K562 (cell line): ENCODE data around the gene GRIK1. TPM values are rescaled to one million over a fixed set of nuclear protein-coding genes. Genes with fewer than 3 reads are reported as not detected.

Source experiments
- AFF1 ChIP-seq, 2 experiments: fragments of 450-650 bp; IDR thresholded peaks; 2 replicates each; pipeline ENCODE4 v1.6.1; 2018; ENCODE audit warnings: mild to moderate bottlenecking in 2 of 2, low read depth in 1 of 2; ENCODE audit not compliant: partially characterized antibody in 2 of 2
- BRD9 ChIP-seq: fragments of 450-650 bp; IDR thresholded peaks from 2 replicates; pipeline ENCODE4 v1.6.1; 2018; ENCODE audit warnings: low read depth; ENCODE audit not compliant: partially characterized antibody
- CREB5 ChIP-seq: fragments of 250-450 bp; sonication (Bioruptor Pico); IDR thresholded peaks from 2 replicates; pipeline ENCODE4 v1.5.0; 2020; ENCODE audit warnings: mild to moderate bottlenecking
- CSDE1 ChIP-seq, 2 experiments: fragments of 450-650 bp; IDR thresholded peaks; 2 replicates each; pipeline ENCODE4 v1.6.1; 2016; ENCODE audit warnings: mild to moderate bottlenecking in 1 of 2
- CTBP1 ChIP-seq: fragments of 450-650 bp; IDR thresholded peaks from 2 replicates; pipeline ENCODE4 v1.6.1; 2016; ENCODE audit warnings: borderline replicate concordance
- ELF1 ChIP-seq: fragments of 200-800 bp; sonication (Bioruptor generic); IDR thresholded peaks from 2 replicates; pipeline ENCODE4 v1.6.1; 2016; ENCODE audit warnings: missing genetic modification characterization, missing compliant biosample characterization
- ELF2 ChIP-seq: fragments of 250-450 bp; sonication (Bioruptor Pico); IDR thresholded peaks from 2 replicates; pipeline ENCODE4 v1.5.0; 2021; ENCODE audit warnings: mild to moderate bottlenecking
- HMG20A ChIP-seq: fragments of 450-650 bp; formaldehyde crosslinking; conservative IDR thresholded peaks from 2 replicates; pipeline ENCODE4 v1.4.0; 2020; ENCODE audit warnings: mild to moderate bottlenecking, mixed read lengths
- HSF4 ChIP-seq: fragments of 250-450 bp; sonication (Bioruptor Pico); IDR thresholded peaks from 2 replicates; pipeline ENCODE4 v2.1.2; 2022; ENCODE audit warnings: mild to moderate bottlenecking, moderate library complexity, borderline replicate concordance
- IRF9 ChIP-seq: fragments of 450-650 bp; IDR thresholded peaks from 2 replicates; pipeline ENCODE4 v1.6.1; 2016; ENCODE audit warnings: missing biosample characterization, missing genetic modification characterization
- MCM2 ChIP-seq: fragments of 450-650 bp; IDR thresholded peaks from 2 replicates; pipeline ENCODE4 v1.6.1; 2017; ENCODE audit warnings: low read depth, mild to moderate bottlenecking
- NELFE ChIP-seq: IDR thresholded peaks from 2 replicates; pipeline ENCODE4 v1.6.1; 2011; ENCODE audit warnings: mild to moderate bottlenecking; ENCODE audit not compliant: insufficient read depth, insufficient read length
- NFYB ChIP-seq: IDR thresholded peaks from 2 replicates; pipeline ENCODE4 v1.6.1; 2011; ENCODE audit warnings: mild to moderate bottlenecking, moderate library complexity; ENCODE audit not compliant: insufficient read length; ENCODE audit errors: extremely low read depth
- NUFIP1 ChIP-seq: fragments of 450-650 bp; IDR thresholded peaks from 2 replicates; pipeline ENCODE4 v1.6.1; 2018; ENCODE audit not compliant: partially characterized antibody
- POLR3G ChIP-seq: IDR thresholded peaks from 2 replicates; pipeline ENCODE4 v1.6.1; 2011; ENCODE audit not compliant: insufficient read length, insufficient replicate concordance; ENCODE audit errors: extremely low read depth
- VEZF1 ChIP-seq: fragments of 200-800 bp; sonication (Bioruptor generic); IDR thresholded peaks from 2 replicates; pipeline ENCODE4 v1.6.1; 2017; ENCODE audit warnings: missing genetic modification characterization, missing compliant biosample characterization
- ZKSCAN1 ChIP-seq: fragments of 150-350 bp; IDR thresholded peaks from 2 replicates; pipeline ENCODE4 v1.6.1; 2016; ENCODE audit warnings: low read depth, low read length
- ZNF408 ChIP-seq: fragments of 250-450 bp; sonication (Bioruptor Pico); IDR thresholded peaks from 2 replicates; pipeline ENCODE4 v1.4.0; 2020; ENCODE audit warnings: low read depth, mild to moderate bottlenecking, moderate library complexity
- ZNF584 ChIP-seq: fragments of 200-800 bp; sonication (Bioruptor generic); IDR thresholded peaks from 2 replicates; pipeline ENCODE4 v1.6.1; 2016; ENCODE audit warnings: low read depth, mild to moderate bottlenecking, missing genetic modification characterization, missing compliant biosample characterization
- ZNF644 ChIP-seq: fragments of 200-800 bp; sonication (Bioruptor generic); IDR thresholded peaks from 2 replicates; pipeline ENCODE4 v1.6.1; 2016; ENCODE audit warnings: low read depth, missing genetic modification characterization, missing compliant biosample characterization
- polyA plus RNA-seq, 8 experiments: library from polyadenylated mRNA; depleted of rRNA in 4 of 8; stranded (reverse) in 5 of 8; unstranded in 3 of 8; fragments of >200 nt; fragmentation: Nextera tagmentation in 2 of 8; fragmentation: Illumina TruSeq in 1 of 8; extraction: Ambion mirVana in 2 of 8; extraction: Trizol in 1 of 8; gene quantifications; 2 replicates each; pipeline versions ENCODE4 v1.2.1 to v1.2.3, GENCODE V29; 2011 to 2014; ENCODE audit warnings: inconsistent platforms in 1 of 8, missing spikeins in 1 of 8
- total RNA-seq, 7 experiments: library from RNA; depleted of rRNA in 6 of 7; stranded (reverse); fragments of >200 nt in 6 of 7; fragmentation: Illumina TruSeq in 2 of 7; extraction: Trizol in 2 of 7; gene quantifications; 2 replicates each; pipeline versions ENCODE4 v1.2.1 to v1.2.3, GENCODE V29; 2011 to 2021; ENCODE audit warnings: low replicate concordance in 1 of 7

GRIK1 gene
- total and polyA plus RNA-seq, 9 of the 15 experiments (the other 6 are each of a cell fraction or from before 2014, with no cell fraction given), result 0.17 to 2.8 (median 0.53) TPM

GRCh38 chr21:29657240-29657989, 282.4 kb downstream of the GRIK1 start (continued):
- TF ChIP-seq IRF9 (tag) (no peak), ZNF408 (CRISPR knock-in tag) (no peak), MCM2 (no peak), ELF1 (tag) (0 out of 2 replicates have a peak, but pooled peaks have one; percentile 18), AFF1 (IDR thresholded peaks at IDR 0.05; ENCODE audit: low read depth in 1 of 2, partially characterized antibody in 2 of 2) (no peak), BRD9 (peak; percentile 77), VEZF1 (CRISPR knock-in tag) (0 out of 2 replicates have a peak, but pooled peaks have one; percentile 12), NFYB (no peak), ZNF584 (peak; percentile 17), CTBP1 (peak; percentile 59; the same call in 1 of the 2 replicates), HSF4 (peak; percentile 64; the same call in 1 of the 2 replicates), ZKSCAN1 (no peak), POLR3G (no peak), CSDE1 (IDR thresholded peaks at IDR 0.05) (0 out of 4 replicates have a peak, but pooled peaks of 1 of the 2 experiments have one; percentile 27), NELFE (no peak), CREB5 (CRISPR knock-in tag) (peak; percentile 78; the same call in 1 of the 2 replicates), ZNF644 (tag) (no peak), HMG20A (CRISPR knock-in tag) (no peak), NUFIP1 (no peak), ELF2 (CRISPR knock-in tag) (peak; percentile 53; the same call in 1 of the 2 replicates)
